Caco-2 (cell line): Measurements from ENCODE around the gene CNOT6. TPM values are rescaled to one million over a fixed set of nuclear protein-coding genes. Genes with fewer than 3 reads are reported as not detected.

ENCODE experiments used
- BruUV-seq: library from RNA; stranded (reverse); fragments of 400-500 nt; replicated peaks from 2 replicates; lab custom pipeline; 2021; lab: Mats Ljungman, UMichigan
- CTCF ChIA-PET: fragments of 300-600 bp; sonication (Branson Sonifier 250); formaldehyde crosslinking; loops from one replicate; lab custom pipeline; 2022; ENCODE audit warnings: antibody characterized with exemption; lab: Charles Lee
- POLR2A ChIA-PET: fragments of 300-600 bp; sonication (Branson Sonifier 250); formaldehyde crosslinking; loops from one replicate; lab custom pipeline; 2022; ENCODE audit warnings: antibody characterized with exemption; lab: Charles Lee
- DNase-seq, 2 experiments: peaks; one replicate each; pipeline versions ENCODE4 v3.0.0 to v3.0.0-alpha.2; 2020 to 2022
- H3K27me3 ChIP-seq: replicated peaks from 2 replicates; pipeline ENCODE4 v1.6.0; 2011; ENCODE audit warnings: low read length; ENCODE audit not compliant: control insufficient read depth, insufficient read depth
- H3K36me3 ChIP-seq: 2 replicates; pipeline ENCODE4 v1.5.1; 2011; ENCODE audit warnings: low read length; ENCODE audit not compliant: control insufficient read depth, insufficient read depth
- H3K4me1 ChIP-seq: fragments of 250-450 bp; sonication (Bioruptor Pico); 2 replicates; pipeline ENCODE4 v1.5.1; 2020; ENCODE audit warnings: mild to moderate bottlenecking
- H3K4me3 ChIP-seq: 2 replicates; pipeline ENCODE4 v1.5.1; 2011; ENCODE audit warnings: low read depth, mild to moderate bottlenecking, control low read depth, low read length
- H3K9me3 ChIP-seq: fragments of 250-450 bp; sonication (Bioruptor Pico); 2 replicates; pipeline ENCODE4 v1.5.1; 2020; ENCODE audit warnings: mild to moderate bottlenecking, moderate library complexity
- H3K27ac Mint-ChIP-seq: one replicate; pipeline ENCODE4 v1.8.0; 2022; ENCODE audit warnings: mixed read lengths; ENCODE audit not compliant: unreplicated experiment
- H3K27me3 Mint-ChIP-seq: one replicate; pipeline ENCODE4 v1.8.0; 2022; ENCODE audit warnings: mixed read lengths; ENCODE audit not compliant: insufficient read depth, unreplicated experiment
- H3K36me3 Mint-ChIP-seq: one replicate; pipeline ENCODE4 v1.8.0; 2022; ENCODE audit warnings: mild to moderate bottlenecking, mixed read lengths; ENCODE audit not compliant: insufficient read depth, unreplicated experiment
- H3K4me1 Mint-ChIP-seq: one replicate; pipeline ENCODE4 v1.8.0; 2022; ENCODE audit warnings: low read depth, mixed read lengths; ENCODE audit not compliant: unreplicated experiment
- H3K4me3 Mint-ChIP-seq: one replicate; pipeline ENCODE4 v1.8.0; 2022; ENCODE audit warnings: mild to moderate bottlenecking, moderate library complexity, mixed read lengths; ENCODE audit not compliant: unreplicated experiment
- H3K9me3 Mint-ChIP-seq: one replicate; pipeline ENCODE4 v1.8.0; 2022; ENCODE audit warnings: mixed read lengths; ENCODE audit not compliant: unreplicated experiment
- CTCF ChIP-seq, 2 experiments: fragments of 200-600 bp in 1 of 2; IDR thresholded peaks; 1 replicate in 1 of 2; 2 replicates in 1 of 2; pipeline versions ENCODE4 v1.5.1 to v1.8.0; 2011 to 2022; ENCODE audit warnings: antibody characterized with exemption in 1 of 2, control low read depth in 1 of 2, inconsistent platforms in 1 of 2, low read depth in 1 of 2, low read length in 1 of 2, mild to moderate bottlenecking in 1 of 2, moderate library complexity in 1 of 2; ENCODE audit not compliant: insufficient read depth in 1 of 2, severe bottlenecking in 1 of 2, unreplicated experiment in 1 of 2
- intact Hi-C: fragments of 100-400 bp; cut with micrococcal nuclease; formaldehyde crosslinking; loops from one replicate; pipeline ENCODE4 v1.10.0; 2022; ENCODE audit not compliant: unreplicated experiment
- total RNA-seq: library from RNA; stranded (reverse); gene quantifications from 2 replicates; pipeline ENCODE4 v1.2.3, GENCODE V29; 2022

Gene CNOT6
- total RNA-seq, 1 experiment from 2014 or later: 46.3 TPM

GRCh38 chr5:180470361-180470760 is 23.8 kb upstream of the CNOT6 start:
- no peaks in the 10 kb centered on the region for H3K9me3 Mint-ChIP-seq
- no TSS peak for BruUV-seq
- Histone ChIP-seq H3K9me3 (no peaks in the 10 kb centered on the region), H3K4me3 (no peak overlapping the region), H3K27me3 (peaks cover 2% of the 10 kb centered on the region; the same call in 1 of the 2 replicates), H3K4me1 (no peaks in the 10 kb centered on the region), H3K36me3 (no peaks in the 10 kb centered on the region)
- no peak for TF ChIP-seq CTCF (IDR thresholded peaks at IDR 0.05; ENCODE audit: insufficient read depth in 1 of 2, low read depth in 1 of 2, low read length in 1 of 2, severe bottlenecking in 1 of 2, unreplicated experiment in 1 of 2)
- intact Hi-C loops: loop anchor here (2.0 to 10.0 kb wide), 4 partner anchors 116 to 354 kb away; partner anchors contain the start of genes GFPT2 and RASGEF1C
- no peak overlapping the region for H3K4me3 Mint-ChIP-seq
- no peaks in the 10 kb centered on the region for H3K36me3 Mint-ChIP-seq
- no peak for DNase-seq
- no peak overlapping the region for H3K27ac Mint-ChIP-seq
- peaks cover 2% of the 10 kb centered on the region for H3K27me3 Mint-ChIP-seq
- peaks cover 6% of the 10 kb centered on the region for H3K4me1 Mint-ChIP-seq
- ChIA-PET POLR2A (no interaction called here), CTCF (interaction anchor here (1.0 to 2.0 kb wide), 3 partner anchors 141 to 177 kb away, joined by 6 to 13 read pairs (median 7); no protein-coding TSS in a partner anchor)

- no peak overlapping the region for H3K27ac Mint-ChIP-seq
- no peaks in the 10 kb centered on the region for H3K9me3 ChIP-seq
- peak; percentile 91 to 95 for TF ChIP-seq CTCF (IDR thresholded peaks at IDR 0.05; ENCODE audit: insufficient read depth in 1 of 2, low read depth in 1 of 2, low read length in 1 of 2, severe bottlenecking in 1 of 2, unreplicated experiment in 1 of 2)
Observed at GRCh38 chr5:180470966-180471582, 23.1 kb upstream of the CNOT6 start.

GRCh38 chr5:180471866-180472265 is 22.3 kb upstream of the CNOT6 start:
- POLR2A ChIA-PET: no interaction called here
- H3K27ac Mint-ChIP-seq: no peak overlapping the region
- DNase-seq: no peak

More at GRCh38 chr5:180470966-180471582, 23.1 kb upstream of the CNOT6 start:
- DNase-seq: peak; percentile 60 to 72
- H3K4me1 Mint-ChIP-seq: peaks cover 6% of the 10 kb centered on the region
- H3K4me1 ChIP-seq: no peaks in the 10 kb centered on the region
- peaks cover 2% of the 10 kb centered on the region; the same call in 1 of the 2 replicates for H3K27me3 ChIP-seq
- no peaks in the 10 kb centered on the region for H3K36me3 Mint-ChIP-seq
- H3K36me3 ChIP-seq: no peaks in the 10 kb centered on the region
- BruUV-seq: no TSS peak
- POLR2A ChIA-PET: no interaction called here
- CTCF ChIA-PET: interaction anchor here (0.7 to 2.0 kb wide), 5 partner anchors 28 to 589 kb away, joined by 3 to 13 read pairs (median 6); no protein-coding TSS in a partner anchor
- intact Hi-C loops: loop anchor here (1.0 to 10.0 kb wide), 5 partner anchors 116 to 354 kb away; partner anchors contain the start of genes GFPT2 and RASGEF1C
- H3K27me3 Mint-ChIP-seq: peaks cover 2% of the 10 kb centered on the region
- H3K9me3 Mint-ChIP-seq: no peaks in the 10 kb centered on the region
- H3K4me3 Mint-ChIP-seq: no peak overlapping the region
- no peak overlapping the region for H3K4me3 ChIP-seq

More at GRCh38 chr5:180471866-180472265, 22.3 kb upstream of the CNOT6 start:
- Mint-ChIP-seq H3K27me3 (peaks cover 2% of the 10 kb centered on the region), H3K9me3 (no peaks in the 10 kb centered on the region), H3K4me1 (peaks cover 6% of the 10 kb centered on the region), H3K36me3 (no peaks in the 10 kb centered on the region), H3K4me3 (no peak overlapping the region)
- no peaks in the 10 kb centered on the region for H3K36me3 ChIP-seq
- peaks cover 2% of the 10 kb centered on the region; the same call in 1 of the 2 replicates for H3K27me3 ChIP-seq
- CTCF ChIA-PET: interaction anchor here (1.5 to 2.0 kb wide), 2 partner anchors 156 to 178 kb away, joined by 6 to 13 read pairs; no protein-coding TSS in a partner anchor
- intact Hi-C loops: loop anchor here (1.0 to 10.0 kb wide), 5 partner anchors 117 to 355 kb away; partner anchors contain the start of genes GFPT2 and RASGEF1C
- H3K4me3 ChIP-seq: no peak overlapping the region
- no peak for TF ChIP-seq CTCF (IDR thresholded peaks at IDR 0.05; ENCODE audit: insufficient read depth in 1 of 2, low read depth in 1 of 2, low read length in 1 of 2, severe bottlenecking in 1 of 2, unreplicated experiment in 1 of 2)
- BruUV-seq: no TSS peak
- no peaks in the 10 kb centered on the region for H3K4me1 ChIP-seq
- no peaks in the 10 kb centered on the region for H3K9me3 ChIP-seq
